NCI-H69 (cell line): ENCODE measurements around the gene APBB2.

Experiments used
- DNase-seq: peaks from one replicate; lab custom pipeline; 2025; lab: John Stamatoyannopoulos, UW

Gene APBB2

GRCh38 chr4:40848940-40849339 is 365.4 kb downstream of the APBB2 start:
- DNase-seq: peak; percentile 47

GRCh38 chr4:40848251-40848650 is 366.1 kb downstream of the APBB2 start:
- DNase-seq: peak; percentile 97

GRCh38 chr4:40846532-40846931 is 367.8 kb downstream of the APBB2 start:
- no peak for DNase-seq

GRCh38 chr4:40845154-40845835 is 369.0 kb downstream of the APBB2 start:
- peak; percentile 4 for DNase-seq

DNA sequence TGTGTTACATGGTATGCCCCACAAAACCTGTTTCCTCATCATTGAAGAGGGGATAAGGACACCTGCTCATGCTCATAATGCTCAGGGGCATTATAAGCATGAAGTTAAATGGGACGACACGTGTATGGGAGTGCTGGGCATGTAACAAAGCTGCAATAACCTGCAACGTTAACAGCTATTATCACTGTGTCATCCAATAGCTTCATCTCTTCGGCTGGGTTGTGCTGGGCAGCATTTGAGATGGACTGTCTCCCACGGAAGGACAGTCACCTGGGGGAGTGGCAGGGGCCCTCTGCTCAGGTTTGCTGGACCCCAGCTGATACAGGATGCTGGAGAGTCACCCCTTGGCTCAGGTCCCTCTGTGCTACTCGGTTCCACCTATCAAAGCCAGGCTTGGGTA is 370.1 kb downstream of the APBB2 start:
- DNase-seq: peak; percentile 24

DNA sequence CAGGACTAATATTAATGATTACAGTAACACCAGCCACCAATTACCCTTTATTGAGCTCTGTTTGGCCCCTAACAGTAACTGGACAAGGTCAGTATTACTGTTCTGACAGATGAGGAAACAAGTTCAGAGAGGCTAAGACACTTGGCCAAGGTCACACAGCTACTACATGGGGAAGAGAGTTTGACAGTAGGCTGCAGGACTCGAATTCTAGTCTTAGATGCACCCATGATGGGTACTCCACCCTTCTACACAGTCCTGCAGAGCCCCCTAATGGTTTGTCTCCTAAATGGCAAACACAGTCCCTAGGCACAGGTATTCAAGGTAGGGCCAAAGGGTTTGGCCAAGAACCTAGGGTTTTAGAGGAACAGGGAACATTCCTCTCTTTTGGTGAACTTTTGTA is 370.6 kb downstream of the APBB2 start:
- DNase-seq: peak; percentile 51

GRCh38 chr4:40842725-40843423 is 371.5 kb downstream of the APBB2 start:
- DNase-seq: peak; percentile 52

- DNase-seq: peak; percentile 44
These were observed 372.0 kb downstream of the APBB2 start for GRCh38 chr4:40842318-40842717.

GRCh38 chr4:40840985-40841571 is 373.3 kb downstream of the APBB2 start:
- DNase-seq: peak; percentile 91

- DNase-seq: peak; percentile 85
These were observed 373.9 kb downstream of the APBB2 start for GRCh38 chr4:40840255-40840984.

DNA sequence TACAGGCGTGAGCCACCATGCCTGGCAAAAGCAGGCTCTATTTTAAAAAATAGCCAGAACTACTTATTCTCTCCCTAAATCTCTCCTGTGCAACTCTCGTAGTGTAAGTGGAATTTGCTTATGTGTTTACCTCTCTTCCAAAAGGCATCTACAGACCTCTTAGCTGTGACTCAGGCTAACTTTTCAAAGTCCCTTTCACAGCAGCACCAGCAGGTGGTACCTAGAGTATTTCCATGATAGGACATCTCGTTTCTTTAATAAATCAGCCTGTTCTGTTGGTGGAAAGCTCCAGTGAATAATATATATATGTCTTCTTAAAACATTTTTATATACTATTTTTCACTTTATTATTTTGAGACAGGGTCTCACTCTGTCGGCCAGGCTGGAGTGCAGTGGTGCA is 375.6 kb downstream of the APBB2 start:
- no peak for DNase-seq

GRCh38 chr4:40837094-40837870 is 377.1 kb downstream of the APBB2 start:
- DNase-seq: peak; percentile 31

- DNase-seq: no peak
These were observed 381.1 kb downstream of the APBB2 start for GRCh38 chr4:40833212-40833611.

GRCh38 chr4:40832175-40832574 is 382.2 kb downstream of the APBB2 start:
- DNase-seq: no peak

GRCh38 chr4:40831146-40831907 is 383.0 kb downstream of the APBB2 start:
- no peak for DNase-seq

DNA sequence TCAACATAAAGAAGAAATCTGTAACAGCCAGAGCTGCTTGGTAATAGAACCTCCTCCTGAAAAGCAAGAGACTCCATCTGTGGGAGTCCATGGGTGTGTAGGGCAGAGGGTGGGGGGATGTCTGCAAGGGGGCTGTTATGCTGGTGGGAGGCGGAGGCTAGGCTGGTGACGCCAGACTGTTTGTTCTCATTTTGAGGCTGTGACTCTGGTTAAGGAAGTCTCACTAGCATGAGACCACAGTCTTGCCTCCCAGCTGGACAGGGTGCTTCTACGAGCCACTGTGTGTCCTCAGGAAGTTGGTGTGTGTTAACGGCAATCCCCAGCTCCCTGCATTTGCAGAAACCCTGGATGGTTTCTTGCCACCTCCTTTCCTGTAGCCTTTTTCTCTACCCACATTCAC is 384.8 kb downstream of the APBB2 start:
- no peak for DNase-seq

GRCh38 chr4:40828661-40829060 is 385.7 kb downstream of the APBB2 start:
- DNase-seq: no peak

DNA sequence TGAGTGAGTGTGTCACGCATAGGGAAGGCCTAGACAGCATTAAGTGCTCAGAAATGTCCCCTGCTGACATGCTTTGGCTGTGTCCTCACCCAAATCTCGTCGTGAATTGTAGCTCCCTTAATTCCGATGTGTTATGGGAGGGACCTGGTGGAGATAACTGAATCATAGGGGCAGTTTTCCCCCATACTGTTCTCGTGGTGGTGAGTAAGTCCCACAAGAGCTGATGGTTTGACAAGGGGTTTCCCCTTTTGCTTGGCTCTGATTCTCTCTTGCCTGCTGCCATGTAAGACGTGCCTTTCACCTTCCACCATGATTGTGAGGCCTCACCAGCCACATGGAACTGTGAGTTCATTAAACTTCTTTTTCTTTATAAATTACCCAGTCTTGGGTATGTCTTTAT is 386.6 kb downstream of the APBB2 start:
- no peak for DNase-seq

DNA sequence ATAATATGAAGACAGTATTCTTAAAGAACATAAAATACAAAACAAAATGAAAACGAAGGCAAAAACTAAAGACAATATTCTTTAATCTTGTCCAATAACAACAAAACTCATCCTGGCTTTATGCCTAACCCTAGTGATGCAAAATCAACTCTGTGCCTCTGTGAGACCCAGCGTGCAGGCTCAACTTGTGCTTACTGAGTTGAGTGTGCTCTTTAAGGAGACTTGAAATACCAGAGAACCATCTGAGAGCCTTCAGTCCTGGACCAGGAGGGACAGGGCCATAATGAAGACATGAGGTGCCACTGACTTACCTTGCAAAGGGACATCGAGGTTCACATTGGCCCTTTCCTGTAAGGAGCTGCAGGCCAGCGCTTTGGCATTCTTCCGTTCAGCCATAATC is 387.5 kb downstream of the APBB2 start:
- no peak for DNase-seq

DNA sequence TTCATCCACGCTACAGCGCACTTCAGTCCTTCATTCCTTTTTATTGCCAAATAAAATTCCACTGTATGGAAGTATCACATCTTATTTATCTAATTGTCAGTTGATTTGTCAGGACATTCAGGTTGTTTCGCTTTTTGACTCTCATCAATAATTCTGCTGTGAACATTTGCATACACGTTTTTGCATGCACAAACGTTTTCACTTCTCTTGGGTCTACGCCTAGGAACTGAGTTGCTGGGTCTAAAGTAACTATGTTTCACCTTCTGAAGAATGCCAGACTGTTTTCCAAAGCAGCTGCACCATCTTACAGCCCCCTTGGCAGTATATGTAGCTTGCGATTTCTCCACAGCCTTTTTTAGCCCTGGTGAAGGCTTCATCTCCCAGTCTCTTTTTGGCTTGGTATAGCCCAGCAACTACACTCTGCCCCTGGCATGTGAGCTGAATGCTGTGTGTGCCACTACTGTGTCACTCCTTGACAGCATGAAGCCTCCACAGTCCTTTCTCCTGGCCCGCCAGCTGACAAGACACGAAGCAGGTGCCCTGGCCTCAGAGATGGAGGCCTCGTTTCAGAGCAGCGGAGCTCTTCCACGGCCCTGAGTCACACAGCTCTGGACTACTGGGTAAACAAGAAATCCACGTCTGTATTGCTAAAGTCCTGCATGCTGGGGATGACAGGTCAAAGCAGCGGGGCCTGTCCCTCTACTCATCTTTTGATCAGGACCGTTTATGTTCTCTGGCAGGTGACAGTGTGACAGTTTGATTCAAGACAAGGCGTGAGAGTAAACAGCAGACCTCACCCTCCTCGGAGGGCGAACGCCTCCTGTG is 389.1 kb downstream of the APBB2 start:
- DNase-seq: no peak
